GM19455 (cell line): ENCODE data around the gene TUBGCP4.
A peak's percentile ranks its signal among the peaks of the same experiment; 100 is the strongest.
"Not testable (repeated sequence)": the region's sequence is repeated elsewhere in the genome, so short reads cannot be mapped to it uniquely, and the experiment has no call there.

Experiments
- ATAC-seq: cut with Tn5 transposase; IDR thresholded peaks from one replicate; pipeline ENCODE4 v1.9.1; 2021; ENCODE audit not compliant: unreplicated experiment

The TUBGCP4 gene

GRCh38 chr15:43370975-43371974 lies at the start of gene TUBGCP4, which contains the start of gene ZSCAN29:
Gene TUBGCP4, plus strand, starts transcription at chr15:43371101. Its CDS starts 254 bp downstream, at chr15:43371355.
Gene ZSCAN29, minus strand, starts transcription at chr15:43371043. Its CDS starts 1,130 bp downstream, at chr15:43369913.
- peak; percentile 78 for ATAC-seq

- no peak for ATAC-seq
These were observed 45.7 kb upstream of the TUBGCP4 start for GRCh38 chr15:43325039-43325684.

GRCh38 chr15:43329217-43329959 lies 41.5 kb upstream of the TUBGCP4 start:
- no peak for ATAC-seq

- ATAC-seq = peak; percentile 94
These were observed 40.7 kb upstream of the TUBGCP4 start, which contains the start of gene LCMT2 for GRCh38 chr15:43329960-43330779. Gene LCMT2, minus strand, starts transcription at chr15:43330573. Its CDS starts 84 bp downstream, at chr15:43330489.

- peak; percentile 25 for ATAC-seq
These were observed 40.2 kb upstream of the TUBGCP4 start for GRCh38 chr15:43330780-43331087.

- ATAC-seq = no peak
These were observed 24.6 kb upstream of the TUBGCP4 start for GRCh38 chr15:43346305-43346704.

- ATAC-seq = no peak
These were observed 23.8 kb upstream of the TUBGCP4 start for GRCh38 chr15:43347114-43347513.

- no peak for ATAC-seq
These were observed 18.1 kb upstream of the TUBGCP4 start for GRCh38 chr15:43352693-43353382.

GRCh38 chr15:43360821-43361220 lies 10.1 kb upstream of the TUBGCP4 start:
- ATAC-seq = no peak

- no peak for ATAC-seq
These were observed 9.5 kb upstream of the TUBGCP4 start for GRCh38 chr15:43361313-43361903.

- ATAC-seq = peak; percentile 49
These were observed 459 bp upstream of the TUBGCP4 start for GRCh38 chr15:43370310-43370974.

- no peak for ATAC-seq
These were observed 5.3 kb downstream of the TUBGCP4 start for GRCh38 chr15:43376017-43376705.

- ATAC-seq = no peak
These were observed 7.7 kb downstream of the TUBGCP4 start for GRCh38 chr15:43378601-43379000.

GRCh38 chr15:43382310-43382709 lies 11.4 kb downstream of the TUBGCP4 start:
- no peak for ATAC-seq

- ATAC-seq = no peak
These were observed 12.2 kb downstream of the TUBGCP4 start for GRCh38 chr15:43383070-43383469.

GRCh38 chr15:43390723-43391122 lies 19.8 kb downstream of the TUBGCP4 start:
- ATAC-seq = no peak

- ATAC-seq = not testable (repeated sequence)
These were observed 22.7 kb downstream of the TUBGCP4 start for GRCh38 chr15:43393592-43393991.

GRCh38 chr15:43402255-43402654 lies 31.4 kb downstream of the TUBGCP4 start:
- no peak for ATAC-seq
